Lower leg skin (tissue), 4 donors: ENCODE data around the gene SEL1L2. TPM values are rescaled to one million over a fixed set of nuclear protein-coding genes. Genes with fewer than 3 reads are reported as not detected.

Experiments
- DNase-seq, 2 donors: peaks; one replicate each; pipeline ENCODE4 v3.0.0-alpha.2; 2019; ENCODE audit warnings: low spot score in 2 of 2
- H3K4me3 ChIP-seq: fragments of 200-600 bp; sonication (generic); 2 replicates; pipeline ENCODE4 v1.5.1; 2017; ENCODE audit warnings: mild to moderate bottlenecking, low read depth; ENCODE audit not compliant: poor library complexity, severe bottlenecking
- POLR2A ChIP-seq, 2 donors: fragments of 450-650 bp; IDR thresholded peaks; one replicate each; pipeline ENCODE4 v1.6.1; 2016 to 2017; ENCODE audit warnings: antibody characterized with exemption in 2 of 2, mild to moderate bottlenecking in 1 of 2, moderate library complexity in 1 of 2
- WGBS, 2 donors: methylation state at CpG; one replicate each; pipeline ENCODE4 v1.1.5; 2018; 5-methylcytosine and 5-hydroxymethylcytosine counted together
- intact Hi-C: fragments of 100-400 bp; cut with DNase I; formaldehyde crosslinking; loops from one replicate; pipeline ENCODE4 v1.15.0; 2023; ENCODE audit warnings: low total_unique reads
- total RNA-seq, 4 donors: library from RNA; depleted of rRNA; stranded (reverse); fragments of >200 nt; gene quantifications; one replicate each; pipeline ENCODE4 v1.1.0, GENCODE V29; 2016
- TF ChIP-seq, protein P1 (sequence below), 3 donors: fragments of 450-650 bp; IDR thresholded peaks; one replicate each; pipeline ENCODE4 v1.5.1; 2016; ENCODE audit warnings: antibody characterized with exemption in 3 of 3, mild to moderate bottlenecking in 3 of 3, moderate library complexity in 2 of 3

Gene SEL1L2
- total RNA-seq, 4 donors from 2014 or later: not detected

DNA sequence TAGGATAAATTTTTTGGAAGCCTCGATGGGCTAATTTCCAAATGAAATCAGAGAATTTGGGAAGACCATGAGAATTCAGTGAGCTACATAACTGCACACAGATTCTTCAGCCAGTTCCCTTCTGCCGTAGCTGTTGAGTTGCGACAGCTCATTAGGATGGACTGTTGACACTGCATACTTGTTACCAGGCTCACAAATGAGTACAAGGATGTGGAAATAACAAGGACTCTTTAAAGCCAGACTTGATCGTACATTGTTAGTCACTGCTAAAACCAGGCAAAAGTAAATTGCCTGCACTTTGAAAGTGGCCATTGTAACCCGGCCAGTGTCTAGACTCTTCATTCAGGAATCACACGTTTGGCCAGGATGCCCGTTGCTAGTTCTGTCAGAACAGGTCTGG, 168.5 kb downstream of the SEL1L2 start:
- intact Hi-C loops: loop anchor here (2.0 kb wide), 1 partner anchor 233 kb away; no protein-coding TSS in a partner anchor
- no peak overlapping the region for H3K4me3 ChIP-seq
- TF ChIP-seq POLR2A (IDR thresholded peaks at IDR 0.05): no peak
- TF ChIP-seq, protein P1, sequence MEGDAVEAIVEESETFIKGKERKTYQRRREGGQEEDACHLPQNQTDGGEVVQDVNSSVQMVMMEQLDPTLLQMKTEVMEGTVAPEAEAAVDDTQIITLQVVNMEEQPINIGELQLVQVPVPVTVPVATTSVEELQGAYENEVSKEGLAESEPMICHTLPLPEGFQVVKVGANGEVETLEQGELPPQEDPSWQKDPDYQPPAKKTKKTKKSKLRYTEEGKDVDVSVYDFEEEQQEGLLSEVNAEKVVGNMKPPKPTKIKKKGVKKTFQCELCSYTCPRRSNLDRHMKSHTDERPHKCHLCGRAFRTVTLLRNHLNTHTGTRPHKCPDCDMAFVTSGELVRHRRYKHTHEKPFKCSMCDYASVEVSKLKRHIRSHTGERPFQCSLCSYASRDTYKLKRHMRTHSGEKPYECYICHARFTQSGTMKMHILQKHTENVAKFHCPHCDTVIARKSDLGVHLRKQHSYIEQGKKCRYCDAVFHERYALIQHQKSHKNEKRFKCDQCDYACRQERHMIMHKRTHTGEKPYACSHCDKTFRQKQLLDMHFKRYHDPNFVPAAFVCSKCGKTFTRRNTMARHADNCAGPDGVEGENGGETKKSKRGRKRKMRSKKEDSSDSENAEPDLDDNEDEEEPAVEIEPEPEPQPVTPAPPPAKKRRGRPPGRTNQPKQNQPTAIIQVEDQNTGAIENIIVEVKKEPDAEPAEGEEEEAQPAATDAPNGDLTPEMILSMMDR (IDR thresholded peaks at IDR 0.05): no peak
- WGBS, 2 donors: 75% methylated on average over 7 of the region's 7 CpGs
- peak in 1 of 2 donors; percentile 22 for DNase-seq

GRCh38 chr20:13819885-13820645, 170.3 kb downstream of the SEL1L2 start:
- 28 to 36% methylated on average over 5 of the region's 5 CpGs for WGBS, 2 donors
- no peak overlapping the region for H3K4me3 ChIP-seq
- DNase-seq: no peak
- TF ChIP-seq, protein P1 (IDR thresholded peaks at IDR 0.05): no peak
- TF ChIP-seq POLR2A (IDR thresholded peaks at IDR 0.05): no peak
- intact Hi-C loops: loop anchor here (2.0 kb wide), 1 partner anchor 235 kb away; no protein-coding TSS in a partner anchor

DNA sequence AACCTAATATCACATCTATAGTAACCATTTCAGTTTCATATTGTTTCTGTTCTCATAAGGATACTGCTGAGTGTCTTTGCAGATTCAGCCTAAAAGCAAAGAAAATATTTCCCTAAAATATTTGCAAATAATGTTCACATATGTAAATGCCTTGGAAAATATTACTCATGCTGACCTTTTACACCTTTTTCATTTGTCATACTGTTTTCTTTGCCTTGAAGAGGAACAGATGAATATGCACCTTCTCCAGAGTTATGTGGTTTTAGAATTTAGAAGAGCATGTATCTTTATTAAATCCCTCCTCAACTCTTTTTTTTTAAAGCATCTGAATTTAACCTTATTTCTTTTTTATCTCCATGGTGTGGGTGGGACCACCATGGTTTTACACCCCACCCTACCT, 173.1 kb downstream of the SEL1L2 start:
- intact Hi-C loops: no loop called here
- TF ChIP-seq, protein P1 (IDR thresholded peaks at IDR 0.05): no peak
- TF ChIP-seq POLR2A (IDR thresholded peaks at IDR 0.05): no peak
- DNase-seq: no peak
- H3K4me3 ChIP-seq: no peak overlapping the region

- TF ChIP-seq, protein P1 (IDR thresholded peaks at IDR 0.05): no peak
- no peak for TF ChIP-seq POLR2A (IDR thresholded peaks at IDR 0.05)
- DNase-seq: no peak
- WGBS, 2 donors: 69 to 78% methylated on average over 3 of the region's 3 CpGs
- no peak overlapping the region for H3K4me3 ChIP-seq
- intact Hi-C loops: no loop called here
These were observed 173.7 kb downstream of the SEL1L2 start for GRCh38 chr20:13816757-13817156.

DNA sequence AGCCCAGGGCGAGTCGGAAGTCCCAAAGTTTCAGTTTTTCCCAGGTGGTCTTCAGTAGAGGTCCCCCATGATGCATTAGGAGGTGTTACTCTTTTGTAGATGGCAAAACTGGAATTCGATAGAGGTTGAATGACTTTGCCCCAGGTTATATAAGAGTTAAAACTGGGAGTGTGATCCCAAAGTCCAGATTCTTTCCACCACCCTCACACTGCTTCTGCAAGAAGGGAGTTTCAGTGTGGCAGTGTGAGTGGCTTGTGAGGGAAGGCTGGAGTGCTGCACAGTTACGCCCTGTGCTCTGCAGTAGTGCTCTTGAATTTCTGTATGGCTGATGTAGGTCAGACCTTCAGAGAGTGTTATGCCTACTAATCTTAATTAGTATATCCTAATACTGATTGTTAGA, 175.7 kb downstream of the SEL1L2 start:
- DNase-seq: no peak
- TF ChIP-seq, protein P1 (IDR thresholded peaks at IDR 0.05): no peak
- TF ChIP-seq POLR2A (IDR thresholded peaks at IDR 0.05): no peak
- intact Hi-C loops: no loop called here
- H3K4me3 ChIP-seq: no peak overlapping the region
- WGBS, 2 donors: 85 to 93% methylated on average over 4 of the region's 4 CpGs

DNA sequence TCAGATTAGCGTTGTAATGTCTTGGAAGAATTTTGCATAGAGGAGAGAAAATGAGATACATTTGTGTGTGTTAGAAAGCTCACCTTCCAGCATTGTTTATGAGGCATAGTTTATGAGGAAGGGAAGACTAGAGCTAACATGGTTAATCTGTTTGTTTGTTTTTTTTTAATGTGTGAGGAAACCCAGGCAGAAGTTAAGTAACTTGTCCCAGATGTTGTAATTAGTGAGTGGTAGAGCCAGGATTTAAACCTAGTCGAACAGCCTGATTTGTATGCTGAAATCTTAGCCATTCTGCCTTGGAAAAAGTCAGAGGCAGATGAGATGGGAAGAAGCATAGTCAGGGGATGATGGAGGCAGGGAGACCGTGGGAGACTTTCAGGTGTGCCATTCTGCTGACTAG, 176.5 kb downstream of the SEL1L2 start:
- WGBS, 2 donors: 67 to 78% methylated on average over 3 of the region's 3 CpGs
- DNase-seq: no peak
- intact Hi-C loops: no loop called here
- no peak for TF ChIP-seq POLR2A (IDR thresholded peaks at IDR 0.05)
- TF ChIP-seq, protein P1 (IDR thresholded peaks at IDR 0.05): no peak
- H3K4me3 ChIP-seq: no peak overlapping the region
